Muscle layer of duodenum (tissue), 2 donors: ENCODE data around the gene TIGAR.

Experiments used
- H3K27ac ChIP-seq: one replicate; pipeline ENCODE4 v1.7.0; 2013; ENCODE audit warnings: mild to moderate bottlenecking, low read length
- H3K27me3 ChIP-seq: one replicate; pipeline ENCODE4 v1.7.0; 2013; ENCODE audit warnings: low read depth, mild to moderate bottlenecking, control low read depth, low read length
- H3K36me3 ChIP-seq, 2 donors: one replicate each; pipeline ENCODE4 v1.7.0; 2013; ENCODE audit warnings: low read length in 2 of 2, control low read depth in 1 of 2, mild to moderate bottlenecking in 1 of 2; ENCODE audit not compliant: insufficient read depth in 2 of 2, control insufficient read depth in 1 of 2
- H3K4me1 ChIP-seq, 2 donors: one replicate each; pipeline ENCODE4 v1.7.0; 2013; ENCODE audit warnings: low read length in 2 of 2, mild to moderate bottlenecking in 2 of 2, control low read depth in 1 of 2, moderate library complexity in 1 of 2; ENCODE audit not compliant: insufficient read depth in 2 of 2, control insufficient read depth in 1 of 2
- H3K4me3 ChIP-seq, 2 donors: one replicate each; pipeline ENCODE4 v1.7.0; 2013; ENCODE audit warnings: low read length in 2 of 2, low read depth in 1 of 2, mild to moderate bottlenecking in 1 of 2
- H3K9me3 ChIP-seq, 2 donors: one replicate each; pipeline ENCODE4 v1.7.0; 2013; ENCODE audit warnings: low read length in 2 of 2, control low read depth in 1 of 2, mild to moderate bottlenecking in 1 of 2; ENCODE audit not compliant: control insufficient read depth in 1 of 2
- donor health status: healthy.

Gene TIGAR

DNA sequence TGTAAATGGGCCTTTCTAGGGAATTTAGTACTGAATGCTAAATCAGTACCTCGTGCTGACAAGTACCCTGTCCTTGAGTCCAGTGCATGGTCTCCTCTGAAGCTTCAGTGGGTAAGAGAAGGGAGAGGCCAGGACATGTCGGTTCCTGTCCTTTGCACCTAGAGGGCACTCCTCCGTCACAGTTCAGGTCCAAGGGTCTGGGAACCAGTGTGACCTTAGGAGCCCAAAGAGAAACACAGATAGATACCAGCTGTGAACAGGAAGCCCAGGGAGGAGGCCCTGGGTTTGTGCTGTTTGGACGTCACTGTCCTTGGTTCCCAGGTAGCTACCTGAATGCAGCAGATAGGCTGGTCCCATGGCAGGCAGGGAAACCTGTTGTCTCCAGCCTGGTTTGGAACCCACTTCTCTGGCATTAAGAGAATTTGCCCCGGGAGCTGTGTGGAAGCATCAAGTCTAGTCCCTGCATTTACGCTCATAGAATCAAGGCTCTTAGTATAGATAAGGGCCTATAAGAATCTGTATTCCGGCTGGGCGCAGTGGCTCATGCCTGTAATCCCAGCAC lies 62.4 kb downstream of the TIGAR start:
- Histone ChIP-seq H3K27ac (no peak overlapping the region), H3K4me1 (no peaks in the 10 kb centered on the region)

GRCh38 chr12:4386801-4387200 lies 65.8 kb downstream of the TIGAR start:
- Histone ChIP-seq H3K4me1 (no peaks in the 10 kb centered on the region), H3K4me3 (no peak overlapping the region), H3K36me3 (no peaks in the 10 kb centered on the region), H3K27ac (no peak overlapping the region), H3K27me3 (no peaks in the 10 kb centered on the region), H3K9me3 (no peaks in the 10 kb centered on the region)

More for the DNA sequence above, 62.4 kb downstream of the TIGAR start:
- H3K36me3 ChIP-seq, result no peaks in the 10 kb centered on the region
- no peak overlapping the region for H3K4me3 ChIP-seq
- H3K9me3 ChIP-seq, result no peaks in the 10 kb centered on the region
- no peaks in the 10 kb centered on the region for H3K27me3 ChIP-seq

DNA sequence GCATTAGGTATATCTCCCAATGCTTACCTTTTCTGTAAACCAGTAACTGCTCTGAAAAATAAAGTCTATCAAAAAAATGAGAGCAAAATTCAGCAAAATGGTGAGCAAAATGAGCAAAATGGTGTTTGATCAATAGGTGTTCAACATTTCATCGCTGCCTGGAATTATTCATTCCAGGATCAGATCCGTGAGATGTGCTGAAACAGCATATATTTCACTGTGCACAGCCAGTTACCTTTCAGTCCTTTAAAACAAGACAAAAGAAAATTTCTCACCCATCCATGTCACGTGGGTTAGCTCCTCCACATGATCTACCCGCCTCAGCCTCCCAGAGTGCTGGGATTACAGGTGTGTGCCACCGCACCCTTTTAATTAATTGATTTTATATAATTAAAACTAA lies 66.6 kb downstream of the TIGAR start:
- Histone ChIP-seq H3K4me1 (no peaks in the 10 kb centered on the region), H3K9me3 (no peaks in the 10 kb centered on the region), H3K27ac (no peak overlapping the region), H3K27me3 (peaks cover 6% of the 10 kb centered on the region), H3K4me3 (no peak overlapping the region), H3K36me3 (no peaks in the 10 kb centered on the region)

- no peaks in the 10 kb centered on the region for H3K4me1 ChIP-seq
- H3K27me3 ChIP-seq, result peaks cover 6% of the 10 kb centered on the region
- H3K27ac ChIP-seq, result no peak overlapping the region
- no peaks in the 10 kb centered on the region for H3K36me3 ChIP-seq
- no peak overlapping the region for H3K4me3 ChIP-seq
- H3K9me3 ChIP-seq, result no peaks in the 10 kb centered on the region
These were observed 67.0 kb downstream of the TIGAR start for GRCh38 chr12:4388032-4388431.

DNA sequence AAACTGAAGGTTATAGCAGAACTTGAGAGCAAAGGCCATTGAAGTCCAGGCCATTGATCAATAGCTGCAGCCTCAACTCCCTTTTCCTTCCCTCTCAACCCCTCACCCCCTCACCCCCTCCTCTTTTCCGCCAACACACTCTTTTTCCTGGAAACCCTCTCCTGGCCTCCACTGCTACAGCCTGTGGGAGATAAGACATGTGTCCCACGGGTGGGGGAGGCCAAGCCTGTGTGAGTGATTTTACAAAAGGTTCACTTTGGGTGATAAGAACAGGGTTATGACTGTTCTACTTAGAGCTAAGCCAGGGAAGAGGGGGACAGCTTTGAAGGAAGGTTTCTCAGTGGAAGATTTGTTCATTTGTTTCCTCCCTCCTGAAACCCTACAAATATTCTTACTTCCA lies 67.6 kb downstream of the TIGAR start:
- H3K27me3 ChIP-seq, result peaks cover 6% of the 10 kb centered on the region
- H3K36me3 ChIP-seq, result no peaks in the 10 kb centered on the region
- H3K9me3 ChIP-seq, result no peaks in the 10 kb centered on the region
- H3K4me1 ChIP-seq, result no peaks in the 10 kb centered on the region
- no peak overlapping the region for H3K4me3 ChIP-seq
- no peak overlapping the region for H3K27ac ChIP-seq

- H3K4me1 ChIP-seq, result no peaks in the 10 kb centered on the region
- H3K27me3 ChIP-seq, result peaks cover 6% of the 10 kb centered on the region
- no peaks in the 10 kb centered on the region for H3K36me3 ChIP-seq
- H3K27ac ChIP-seq, result no peak overlapping the region
- no peak overlapping the region for H3K4me3 ChIP-seq
- no peaks in the 10 kb centered on the region for H3K9me3 ChIP-seq
These were observed 71.3 kb downstream of the TIGAR start for GRCh38 chr12:4392223-4392742.

DNA sequence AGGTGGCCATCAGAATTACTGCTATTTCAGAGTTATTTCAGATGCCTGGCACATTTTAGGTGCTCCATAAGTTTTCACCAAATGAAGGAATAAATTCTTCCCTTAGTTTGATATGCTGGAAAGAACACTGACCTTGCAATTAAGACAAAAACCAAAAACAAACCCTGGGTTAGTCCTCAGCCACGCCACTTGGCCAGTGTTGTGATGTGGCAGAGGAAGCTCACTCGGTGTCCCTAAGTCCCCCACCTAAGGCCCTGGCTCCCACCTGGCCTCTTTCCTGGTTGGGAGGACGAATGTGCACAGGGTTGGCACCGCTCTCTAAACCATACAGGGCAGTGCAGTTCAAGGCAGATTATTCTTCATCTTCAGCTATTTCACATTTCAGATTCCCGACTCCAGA lies 72.2 kb downstream of the TIGAR start:
- no peaks in the 10 kb centered on the region for H3K36me3 ChIP-seq

GRCh38 chr12:4395818-4396217 lies 74.8 kb downstream of the TIGAR start:
- H3K27ac ChIP-seq, result no peak overlapping the region

More for the DNA sequence above, 72.2 kb downstream of the TIGAR start:
- Histone ChIP-seq H3K4me3 (no peak overlapping the region), H3K27ac (no peak overlapping the region), H3K4me1 (no peaks in the 10 kb centered on the region), H3K27me3 (peaks cover 6% of the 10 kb centered on the region), H3K9me3 (no peaks in the 10 kb centered on the region)

GRCh38 chr12:4401117-4401516 lies 80.1 kb downstream of the TIGAR start:
- H3K4me3 ChIP-seq, result no peak overlapping the region
- no peaks in the 10 kb centered on the region for H3K4me1 ChIP-seq
- H3K36me3 ChIP-seq, result no peaks in the 10 kb centered on the region
- H3K27me3 ChIP-seq, result no peaks in the 10 kb centered on the region
- no peaks in the 10 kb centered on the region for H3K9me3 ChIP-seq
- H3K27ac ChIP-seq, result no peak overlapping the region

More at GRCh38 chr12:4395818-4396217, 74.8 kb downstream of the TIGAR start:
- Histone ChIP-seq H3K36me3 (no peaks in the 10 kb centered on the region), H3K9me3 (no peaks in the 10 kb centered on the region), H3K27me3 (peaks cover 6% of the 10 kb centered on the region), H3K4me3 (no peak overlapping the region), H3K4me1 (no peaks in the 10 kb centered on the region)

DNA sequence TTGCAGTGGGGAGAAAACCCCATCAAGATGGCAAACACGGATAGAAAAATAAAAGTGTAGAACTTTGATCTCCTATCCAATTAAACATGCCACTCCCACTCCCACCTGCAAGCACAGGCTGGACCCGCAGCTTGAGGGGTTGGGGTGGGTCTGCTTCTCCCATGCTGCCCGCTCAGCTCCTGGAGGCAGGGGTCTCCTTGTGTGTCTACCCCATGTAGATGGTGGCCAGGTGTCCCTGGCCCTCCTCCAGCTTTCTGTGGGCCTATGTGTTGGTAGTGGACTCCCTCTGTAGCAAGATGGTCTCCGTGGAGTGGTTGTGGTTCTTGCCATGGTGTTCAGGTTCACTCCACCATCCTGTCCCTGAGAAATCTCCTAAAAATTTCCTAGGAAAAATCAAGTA lies 82.0 kb downstream of the TIGAR start:
- H3K36me3 ChIP-seq, result no peaks in the 10 kb centered on the region
- no peak overlapping the region for H3K27ac ChIP-seq
- no peaks in the 10 kb centered on the region for H3K4me1 ChIP-seq
- H3K27me3 ChIP-seq, result no peaks in the 10 kb centered on the region
- H3K4me3 ChIP-seq, result no peak overlapping the region
- H3K9me3 ChIP-seq, result no peaks in the 10 kb centered on the region
